ENCODE measurements around the gene CYSLTR2.
A peak's percentile ranks its signal among the peaks of the same experiment; 100 is the strongest.

Gene CYSLTR2, protein sequence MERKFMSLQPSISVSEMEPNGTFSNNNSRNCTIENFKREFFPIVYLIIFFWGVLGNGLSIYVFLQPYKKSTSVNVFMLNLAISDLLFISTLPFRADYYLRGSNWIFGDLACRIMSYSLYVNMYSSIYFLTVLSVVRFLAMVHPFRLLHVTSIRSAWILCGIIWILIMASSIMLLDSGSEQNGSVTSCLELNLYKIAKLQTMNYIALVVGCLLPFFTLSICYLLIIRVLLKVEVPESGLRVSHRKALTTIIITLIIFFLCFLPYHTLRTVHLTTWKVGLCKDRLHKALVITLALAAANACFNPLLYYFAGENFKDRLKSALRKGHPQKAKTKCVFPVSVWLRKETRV

DNA sequence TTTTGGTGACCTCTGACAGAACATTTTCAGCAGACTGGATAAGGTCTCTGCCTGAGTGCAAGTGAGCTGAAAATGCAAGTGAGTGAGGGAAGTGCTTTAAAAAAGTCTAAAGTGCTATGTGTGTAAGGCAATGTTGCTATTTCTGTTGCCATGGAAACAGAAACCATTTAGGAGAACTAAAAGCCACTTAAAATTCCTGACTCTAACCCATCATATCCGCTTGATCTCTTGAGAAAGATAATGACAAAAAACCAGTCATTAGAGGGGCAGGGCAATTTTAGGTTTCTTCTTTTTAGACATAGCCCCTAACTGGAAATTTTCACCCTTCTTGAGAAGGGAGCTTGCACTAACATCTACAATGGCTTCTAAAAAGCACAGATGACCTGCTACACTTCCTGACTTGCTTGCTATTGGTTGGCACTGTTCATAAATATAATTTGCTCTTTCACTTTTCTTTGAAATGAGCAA lies at the start of gene CYSLTR2:
CYSLTR2 (plus strand) TSS at position 458 of the 468 bp plus-strand sequence. CDS start 52,889 bp downstream, outside the sequence.
- DNase-seq (ENCODE audit: low read depth in 1 of 2, low spot score in 1 of 2): peak in 1 of 2 donors; percentile 11

DNA sequence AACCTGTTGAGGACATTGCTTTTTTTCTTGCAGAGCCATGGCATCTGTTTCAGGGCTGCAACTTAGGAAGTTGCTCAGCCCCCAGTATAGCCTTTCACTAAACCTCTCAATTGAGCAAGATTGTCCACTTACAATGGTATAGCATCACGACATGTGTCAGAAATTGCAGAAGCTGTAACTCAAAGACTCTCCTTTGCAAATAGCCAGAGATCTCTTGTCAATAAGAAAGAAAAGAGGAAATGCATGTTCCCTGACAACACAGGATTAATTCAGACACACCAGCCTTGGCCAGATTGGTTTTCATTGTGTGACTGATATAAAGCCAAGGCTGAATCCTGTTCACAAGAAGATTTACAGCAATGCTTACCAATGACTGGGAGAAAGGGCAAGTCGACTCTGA lies 38.7 kb upstream of the CYSLTR2 start:
- DNase-seq (ENCODE audit: low read depth in 1 of 2, low spot score in 1 of 2): no peak

DNA sequence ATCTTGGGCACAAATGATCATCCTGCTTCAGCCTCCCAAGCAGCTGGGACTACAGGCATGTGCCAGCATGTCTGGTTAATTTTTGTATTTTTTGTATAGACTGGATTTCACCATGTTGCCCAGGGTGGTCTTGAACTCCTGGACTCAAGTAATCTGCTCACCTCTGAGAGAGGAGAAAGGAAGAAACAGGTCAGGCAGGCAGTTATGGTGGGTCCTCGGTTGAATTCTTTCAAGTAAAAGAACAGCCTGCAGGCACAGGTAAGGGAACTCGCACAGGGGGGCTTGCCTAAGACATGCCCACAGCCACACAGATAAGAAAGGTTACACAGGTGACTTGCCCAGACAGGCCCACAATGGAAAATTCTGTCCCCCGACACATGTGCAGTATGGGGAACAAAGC lies 34.8 kb upstream of the CYSLTR2 start:
- DNase-seq (ENCODE audit: low read depth in 1 of 2, low spot score in 1 of 2): no peak

DNA sequence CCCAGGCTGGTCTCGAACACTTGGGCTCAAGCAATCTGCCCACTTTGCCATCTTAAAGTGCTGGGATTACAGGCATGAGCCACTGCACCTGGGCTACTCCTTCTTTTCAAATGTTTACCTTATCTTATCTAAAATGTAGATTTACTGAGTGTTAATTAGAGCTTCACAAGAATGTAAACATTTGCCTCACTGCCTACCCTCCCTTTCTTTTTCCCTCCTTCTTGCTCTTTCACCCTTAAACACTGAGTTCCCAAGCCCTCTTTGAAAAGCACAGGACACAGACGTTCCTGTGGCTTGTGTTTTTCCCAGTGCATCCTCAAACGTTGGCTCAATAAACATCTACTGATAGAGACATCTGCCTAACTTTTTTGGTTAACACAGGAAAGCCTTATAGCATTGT lies 32.7 kb upstream of the CYSLTR2 start:
- DNase-seq (ENCODE audit: low read depth in 1 of 2, low spot score in 1 of 2): no peak

DNA sequence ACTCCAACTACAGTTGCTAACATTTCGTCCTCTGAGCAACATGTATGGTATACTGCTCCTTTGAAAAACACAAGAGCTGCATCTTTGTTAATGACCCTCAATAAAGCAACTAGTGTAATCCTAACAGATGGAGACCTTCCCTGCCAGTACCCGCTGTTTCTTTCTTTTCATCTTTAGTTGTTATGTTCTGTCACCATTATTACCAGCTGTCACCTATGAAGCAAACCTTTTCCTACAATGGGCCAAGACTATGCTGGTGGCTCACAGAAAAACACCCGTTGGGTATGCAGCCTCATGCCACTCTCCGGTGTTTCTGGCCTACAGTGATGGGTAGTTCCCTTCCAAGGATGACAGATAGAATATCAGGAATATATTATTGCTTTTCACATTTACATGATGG lies 29.7 kb upstream of the CYSLTR2 start:
- DNase-seq (ENCODE audit: low read depth in 1 of 2, low spot score in 1 of 2): no peak

DNA sequence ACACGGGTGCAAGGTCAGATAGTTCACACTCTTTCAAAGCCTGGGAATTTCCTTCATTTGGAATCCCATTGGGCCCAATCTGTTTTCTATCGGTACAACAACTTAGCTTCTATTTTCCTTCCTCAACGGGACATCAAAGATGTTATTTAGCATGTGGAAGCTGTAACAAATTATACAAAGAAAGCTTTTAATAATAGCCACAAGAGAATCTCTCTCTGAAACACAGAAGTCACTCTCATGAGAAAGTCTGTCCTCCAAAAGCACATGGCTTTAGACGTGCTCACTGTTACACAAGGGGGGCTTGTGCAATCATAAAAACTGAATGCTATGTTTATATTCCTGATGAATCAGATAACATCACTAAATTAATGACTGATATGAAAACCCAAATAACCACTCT lies 28.9 kb upstream of the CYSLTR2 start:
- no peak for DNase-seq (ENCODE audit: low read depth in 1 of 2, low spot score in 1 of 2)

DNA sequence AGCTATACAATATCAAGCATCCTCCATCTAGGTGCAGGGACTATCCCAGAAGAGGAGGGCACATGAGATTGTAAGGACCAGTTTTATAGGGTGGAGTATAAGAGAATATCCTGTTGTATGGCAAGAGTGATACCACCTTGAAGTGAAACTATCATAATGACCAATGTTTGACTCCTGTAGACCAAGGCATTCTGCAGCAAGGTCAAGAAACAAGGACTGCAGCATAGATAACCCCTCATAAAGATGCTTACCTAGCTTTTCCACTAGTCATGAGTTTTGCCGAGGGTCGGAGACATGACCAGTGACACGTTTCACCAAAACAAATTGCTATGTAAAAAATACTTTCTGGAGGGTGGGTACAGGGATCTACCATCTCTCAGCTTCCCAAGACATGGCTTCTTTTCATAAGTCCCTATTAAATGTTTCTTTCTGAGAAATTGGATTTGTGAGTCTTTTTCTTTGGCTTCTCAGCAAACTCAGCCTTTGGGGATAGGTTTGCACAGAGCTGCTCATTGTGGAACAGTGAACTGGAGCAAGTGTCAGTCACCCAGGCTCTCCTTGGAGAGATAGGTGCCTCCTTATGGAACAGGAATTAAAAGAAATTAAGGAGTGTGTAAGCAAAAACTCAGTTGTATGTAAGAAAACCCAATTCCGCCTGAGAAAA lies 28.2 kb upstream of the CYSLTR2 start:
- DNase-seq (ENCODE audit: low read depth in 1 of 2, low spot score in 1 of 2): no peak

DNA sequence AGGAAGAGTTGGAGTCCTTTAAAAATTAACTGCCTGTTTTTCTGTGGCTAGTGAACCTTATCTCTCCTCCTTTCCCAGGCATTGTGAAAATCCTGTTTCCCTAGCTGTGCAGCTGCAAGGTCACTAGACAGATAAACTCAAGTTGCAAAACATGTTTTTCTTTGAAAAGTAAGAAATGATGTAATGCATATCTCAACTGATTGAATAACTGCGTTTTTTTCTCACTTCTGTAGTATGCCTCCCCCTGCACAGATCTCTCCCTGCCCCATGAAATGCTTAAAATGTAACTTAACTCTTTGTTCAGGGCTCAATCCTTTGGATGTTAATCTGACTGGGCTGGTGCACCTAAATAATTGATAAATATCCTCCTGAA lies 27.7 kb upstream of the CYSLTR2 start:
- DNase-seq (ENCODE audit: low read depth in 1 of 2, low spot score in 1 of 2): no peak

DNA sequence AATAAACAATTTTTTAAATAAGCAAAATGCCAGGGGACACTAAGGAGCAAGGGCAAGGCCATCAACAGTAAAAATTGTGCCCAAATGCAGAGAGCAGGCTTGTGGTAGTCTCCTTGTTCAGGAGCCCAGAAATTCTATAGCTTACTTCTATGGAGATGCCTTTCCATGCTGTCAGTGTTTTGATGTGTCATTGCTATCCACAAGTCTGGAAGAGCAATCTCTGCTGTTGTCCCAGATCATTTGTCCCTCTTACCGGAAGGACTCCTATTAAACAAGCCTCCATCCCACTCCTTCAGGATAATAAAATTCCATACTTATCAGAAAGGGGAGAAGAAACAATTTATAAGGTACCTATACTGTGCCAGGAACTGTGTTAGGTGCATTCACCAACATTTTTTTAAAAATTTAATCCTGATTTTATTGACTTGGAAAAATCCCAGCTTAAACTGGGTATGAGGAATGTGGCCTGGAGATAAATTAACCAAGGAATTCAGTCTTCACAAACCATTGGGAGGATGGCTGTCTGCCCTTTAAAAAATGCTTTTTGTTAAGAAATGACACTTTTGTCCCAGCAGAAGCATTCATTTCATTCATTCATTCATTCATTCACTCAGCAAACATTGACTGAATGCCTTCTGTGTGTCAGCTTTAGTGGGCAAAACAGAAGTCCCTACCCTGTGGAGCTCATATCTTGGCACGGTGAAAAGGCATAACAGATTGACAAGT lies 26.8 kb upstream of the CYSLTR2 start:
- no peak for DNase-seq (ENCODE audit: low read depth in 1 of 2, low spot score in 1 of 2)

DNA sequence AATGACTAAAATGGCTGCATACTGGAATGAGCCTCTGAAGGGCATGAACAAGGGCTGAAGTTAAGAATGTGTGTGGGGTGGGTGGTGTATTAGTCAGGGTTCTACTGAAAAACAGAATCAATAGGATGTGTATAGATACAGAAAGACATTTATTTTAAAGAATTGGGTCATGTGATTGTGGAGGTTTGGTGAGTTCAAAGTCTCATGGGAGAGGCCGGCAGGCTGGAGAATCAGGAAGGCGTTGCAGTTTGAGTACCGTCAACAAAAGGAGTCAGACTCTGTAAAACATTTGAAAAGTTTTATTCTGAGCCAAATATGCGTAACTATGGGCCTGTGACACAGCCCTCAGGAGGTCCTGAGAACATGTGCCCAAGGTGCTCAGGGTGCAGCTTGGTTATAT lies 24.5 kb upstream of the CYSLTR2 start:
- DNase-seq (ENCODE audit: low read depth in 1 of 2, low spot score in 1 of 2): no peak

DNA sequence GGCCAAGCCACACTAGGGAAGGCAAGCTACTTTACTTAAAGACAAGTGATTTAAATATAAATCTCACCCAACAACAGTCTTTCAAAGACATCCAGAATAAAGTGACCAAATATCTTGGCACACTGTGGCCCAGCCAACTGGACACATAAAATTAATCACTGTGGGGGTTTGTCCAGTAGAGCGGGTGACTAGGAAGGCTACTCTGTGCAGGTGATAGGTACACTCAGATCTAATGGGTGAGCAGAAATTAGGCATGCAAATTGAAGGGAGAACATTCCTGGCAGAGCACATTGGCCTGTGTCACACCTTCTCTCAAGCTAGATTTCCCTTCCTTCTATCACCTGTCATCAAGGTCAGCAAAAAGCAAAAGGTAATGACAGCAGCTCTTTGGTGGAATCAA lies 23.4 kb upstream of the CYSLTR2 start:
- no peak for DNase-seq (ENCODE audit: low read depth in 1 of 2, low spot score in 1 of 2)

DNA sequence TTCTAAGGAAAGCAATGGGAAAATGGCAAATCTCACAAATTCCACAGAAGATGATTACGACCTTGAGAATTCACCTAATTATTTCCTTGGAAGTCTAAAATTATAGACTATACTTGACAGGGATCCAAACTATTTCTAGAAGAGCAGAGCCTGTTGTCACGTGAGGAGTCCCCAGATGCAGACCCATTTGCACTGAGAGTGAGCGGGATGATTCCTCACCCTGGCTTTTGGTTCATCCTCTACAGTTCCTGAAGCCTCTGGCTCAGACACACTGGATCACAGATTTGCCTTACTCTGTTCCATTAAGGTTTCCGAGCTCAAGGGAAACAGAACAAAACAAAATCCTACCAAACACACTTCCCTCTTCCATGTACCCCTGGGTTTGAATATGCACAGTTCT lies 23.0 kb upstream of the CYSLTR2 start:
- no peak for DNase-seq (ENCODE audit: low read depth in 1 of 2, low spot score in 1 of 2)

DNA sequence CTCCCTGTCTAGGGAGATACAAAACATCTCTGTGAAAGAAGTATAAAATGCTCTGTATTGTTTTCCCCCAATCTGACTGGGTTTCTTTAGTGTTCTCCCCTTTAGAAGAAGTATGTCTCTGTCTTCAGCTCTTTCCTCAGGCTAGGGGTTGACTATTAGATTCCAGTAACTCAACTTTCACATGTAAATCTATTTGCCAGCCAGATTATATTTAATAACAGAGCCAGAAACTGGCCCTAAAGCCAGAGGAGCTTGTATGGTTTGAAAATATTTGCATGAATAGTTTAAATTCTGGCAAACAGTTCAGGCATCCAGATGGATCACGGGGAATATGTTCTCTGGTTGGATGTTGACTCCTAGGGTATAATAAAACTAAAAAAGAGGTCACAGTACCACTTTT lies 22.3 kb upstream of the CYSLTR2 start:
- no peak for DNase-seq (ENCODE audit: low read depth in 1 of 2, low spot score in 1 of 2)

DNA sequence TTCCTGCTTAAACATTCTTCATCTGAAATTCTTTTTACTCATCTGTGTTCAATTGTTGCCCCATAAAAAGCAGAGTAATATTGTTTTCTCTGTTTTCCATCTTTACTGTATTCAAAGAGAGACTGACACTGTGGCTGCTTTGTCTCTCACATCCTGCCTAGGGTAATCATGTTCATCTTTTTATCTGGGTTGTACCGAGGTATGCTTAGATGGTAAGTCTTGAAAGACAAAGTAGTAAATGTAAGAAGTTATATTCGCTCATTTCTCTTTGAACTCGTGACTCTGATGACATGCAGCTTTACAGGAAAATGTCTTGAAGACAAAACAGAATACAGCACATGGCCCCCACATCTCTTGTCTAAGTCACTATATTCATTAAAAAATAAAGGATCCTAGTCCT lies 20.0 kb upstream of the CYSLTR2 start:
- no peak for DNase-seq (ENCODE audit: low read depth in 1 of 2, low spot score in 1 of 2)

DNA sequence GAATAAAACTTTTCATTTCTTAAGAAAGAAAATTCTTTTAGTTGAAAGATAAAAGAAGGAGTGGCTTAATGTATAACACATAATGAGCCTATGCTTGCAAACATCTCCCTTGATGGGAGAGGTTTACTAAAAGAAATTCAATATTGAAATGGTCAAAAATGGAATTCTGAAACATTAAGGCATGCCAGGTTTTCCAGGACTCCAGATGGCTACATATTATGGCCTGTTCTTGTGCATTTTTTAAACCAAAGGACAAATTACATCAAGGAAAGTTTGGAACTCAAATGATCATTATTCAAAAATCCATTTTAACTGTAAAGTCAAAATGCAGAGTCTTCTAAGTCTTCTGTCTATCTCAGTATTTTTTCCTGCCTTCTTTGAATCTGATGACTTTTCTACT lies 19.1 kb upstream of the CYSLTR2 start:
- DNase-seq (ENCODE audit: low read depth in 1 of 2, low spot score in 1 of 2): no peak

DNA sequence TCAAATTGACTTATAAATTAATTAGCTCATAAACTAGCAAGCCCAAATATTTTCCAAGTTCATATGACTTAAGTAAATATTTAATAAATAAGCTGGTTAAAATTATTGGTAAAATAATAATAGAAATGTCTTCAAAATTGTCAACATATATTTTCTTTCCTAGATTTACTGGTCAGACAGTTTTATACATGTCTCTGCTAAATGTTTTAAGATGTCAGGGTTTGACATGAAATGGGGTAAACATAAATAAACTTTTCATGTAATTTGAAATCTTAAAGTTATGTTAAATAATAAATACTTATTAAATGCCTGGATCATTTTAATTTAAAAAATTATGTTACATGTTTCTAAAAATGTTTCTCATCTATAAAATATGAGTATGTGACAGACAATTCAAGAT lies 18.3 kb upstream of the CYSLTR2 start:
- no peak for DNase-seq (ENCODE audit: low read depth in 1 of 2, low spot score in 1 of 2)

DNA sequence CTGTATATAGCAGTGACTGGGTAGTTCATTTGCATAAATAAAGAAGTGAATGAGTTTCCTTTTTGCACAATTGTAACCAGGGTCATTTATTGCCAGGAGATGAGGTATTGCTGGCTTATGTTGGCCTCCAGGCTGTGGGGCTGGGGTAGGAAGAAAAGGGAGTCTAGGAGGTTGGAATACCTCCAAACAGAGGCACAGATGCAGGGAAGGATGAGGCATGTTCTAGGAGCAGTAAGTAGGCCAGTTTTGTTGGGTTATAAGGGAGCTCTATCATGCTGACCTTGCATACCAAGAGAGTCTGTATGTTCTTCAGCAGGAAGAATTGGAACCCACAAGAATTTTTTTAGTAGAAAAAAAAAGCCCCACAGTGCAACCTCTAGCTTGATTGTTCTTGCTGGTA lies 17.2 kb upstream of the CYSLTR2 start:
- no peak for DNase-seq (ENCODE audit: low read depth in 1 of 2, low spot score in 1 of 2)

DNA sequence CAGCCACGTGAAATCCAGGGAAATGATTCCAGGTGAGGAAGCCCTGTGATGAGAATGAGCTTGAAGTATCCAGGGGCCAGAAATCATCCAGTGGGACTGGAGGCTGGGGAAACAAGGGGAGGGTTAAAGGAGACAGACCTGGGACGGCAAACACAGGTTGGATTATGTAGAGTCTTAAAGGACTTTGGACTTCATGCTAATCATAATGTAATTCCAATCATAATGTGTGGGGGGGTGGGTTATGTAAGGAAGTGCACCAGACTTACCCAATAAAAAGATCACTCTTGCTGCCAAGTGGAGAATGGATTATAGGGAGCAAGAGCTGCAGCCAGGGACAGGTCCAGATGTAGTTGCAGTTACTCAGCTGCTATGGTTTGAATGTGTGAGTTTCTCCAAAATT lies 16.1 kb upstream of the CYSLTR2 start:
- no peak for DNase-seq (ENCODE audit: low read depth in 1 of 2, low spot score in 1 of 2)

DNA sequence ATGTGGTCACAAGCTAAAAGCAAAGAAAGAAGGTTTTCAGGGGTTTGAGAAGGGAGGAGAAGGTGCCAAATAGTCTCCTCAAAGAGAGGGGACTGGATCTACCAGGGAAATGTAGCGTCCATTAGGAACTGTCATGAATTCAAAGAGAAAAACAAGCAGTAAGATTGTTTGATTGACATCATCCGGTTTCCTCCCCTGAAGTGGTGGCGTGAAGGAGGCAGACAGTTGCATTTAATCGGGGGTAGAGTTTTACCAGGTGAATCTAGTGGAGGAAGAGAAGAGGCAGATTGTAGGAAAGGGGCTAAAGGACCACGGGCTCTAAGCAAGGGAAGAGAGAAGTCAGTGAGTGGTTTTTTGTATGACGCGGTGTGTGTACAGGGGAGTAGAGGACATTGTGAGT lies 13.0 kb upstream of the CYSLTR2 start:
- no peak for DNase-seq (ENCODE audit: low read depth in 1 of 2, low spot score in 1 of 2)

DNA sequence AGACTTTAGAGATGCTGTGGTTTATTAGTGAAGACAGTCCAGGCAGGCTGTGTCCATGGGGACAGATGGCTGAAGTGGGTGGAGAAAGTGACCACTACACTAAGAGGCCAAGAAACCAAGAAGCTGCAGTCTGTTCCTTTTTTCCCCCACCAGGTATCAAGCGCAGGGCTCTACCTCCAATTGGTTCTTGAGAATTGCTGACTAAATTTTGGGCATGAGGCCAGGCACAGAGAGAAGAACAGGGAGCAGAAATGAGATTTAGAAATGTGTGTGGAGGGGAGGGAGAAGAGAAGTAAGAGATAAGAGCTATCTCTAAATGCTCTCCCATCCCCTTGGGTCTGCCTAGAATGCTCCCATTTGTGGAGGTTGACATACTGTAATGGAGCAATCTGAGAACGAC lies 12.3 kb upstream of the CYSLTR2 start:
- DNase-seq (ENCODE audit: low read depth in 1 of 2, low spot score in 1 of 2): no peak

DNA sequence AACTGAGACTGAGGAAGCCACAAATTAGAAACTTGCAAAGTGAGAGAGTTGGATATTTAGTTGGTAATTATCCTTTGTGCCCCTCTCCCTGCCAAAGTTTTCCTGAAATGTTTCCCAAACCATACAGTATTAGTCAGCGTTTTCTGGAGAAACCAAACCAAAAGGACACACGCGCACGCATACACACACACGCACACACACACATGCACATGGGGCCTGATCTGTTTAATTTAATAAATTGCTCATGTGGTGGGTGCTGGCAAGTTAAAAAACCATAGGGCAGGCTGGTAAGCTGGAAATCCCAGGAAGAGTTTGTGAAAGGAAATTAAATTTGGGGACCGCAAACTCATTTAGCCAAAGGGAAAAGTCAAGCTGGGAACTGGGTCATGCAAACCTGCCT lies 11.7 kb upstream of the CYSLTR2 start:
- no peak for DNase-seq (ENCODE audit: low read depth in 1 of 2, low spot score in 1 of 2)

DNA sequence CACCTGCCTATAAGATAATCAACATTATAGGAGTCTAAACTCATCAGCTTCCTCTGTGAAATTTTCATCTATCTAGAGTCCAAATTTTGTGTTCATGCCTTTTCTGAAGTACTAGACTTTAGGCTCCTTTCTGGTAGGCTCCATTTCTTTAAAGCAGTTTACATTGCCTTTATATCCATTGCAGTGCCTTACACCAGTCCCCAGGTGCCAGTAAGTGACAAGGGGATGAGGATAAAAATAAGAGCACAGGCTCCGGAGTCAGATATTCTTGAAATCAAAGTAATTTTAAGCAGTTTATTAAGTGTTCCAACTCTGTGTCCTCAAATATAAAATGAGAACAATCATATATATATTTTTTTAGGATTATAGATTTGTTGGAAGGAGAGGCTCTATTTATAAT lies 10.6 kb upstream of the CYSLTR2 start:
- no peak for DNase-seq (ENCODE audit: low read depth in 1 of 2, low spot score in 1 of 2)

All from activated CD4-positive, alpha-beta T cell treated with anti-CD3 and anti-CD28 coated beads, Interleukin-2, amount 50 U/mL, for 24 hours (primary cell).